Measurements from ENCODE around the gene USP26. TPM values are rescaled to one million over a fixed set of nuclear protein-coding genes. Genes with fewer than 3 reads are reported as not detected.
"Not testable (repeated sequence)": the region's sequence is repeated elsewhere in the genome, so short reads cannot be mapped to it uniquely, and the experiment has no call there.

Gene USP26
- total RNA-seq, 1 donor = not detected

DNA sequence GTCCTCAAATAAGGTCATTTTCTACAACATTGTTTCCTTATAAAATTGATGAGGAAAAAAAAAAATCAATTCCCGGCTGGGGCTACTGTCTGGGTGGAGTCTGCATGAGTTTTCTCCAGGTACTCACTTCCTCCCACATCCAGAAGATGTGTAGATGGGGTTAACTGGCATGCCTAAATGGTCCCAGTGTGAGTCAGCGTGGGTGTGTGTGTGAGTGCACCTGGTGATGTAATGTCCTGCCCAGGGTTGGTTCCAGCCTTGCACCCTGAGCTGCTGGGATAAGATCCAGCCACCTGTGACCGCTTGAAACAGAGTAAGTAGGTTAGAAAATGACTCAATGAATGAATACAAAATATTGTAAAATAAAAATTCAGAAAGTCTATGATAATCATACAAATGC, 11.1 kb downstream of the USP26 start:
- TF ChIP-seq, protein P1, sequence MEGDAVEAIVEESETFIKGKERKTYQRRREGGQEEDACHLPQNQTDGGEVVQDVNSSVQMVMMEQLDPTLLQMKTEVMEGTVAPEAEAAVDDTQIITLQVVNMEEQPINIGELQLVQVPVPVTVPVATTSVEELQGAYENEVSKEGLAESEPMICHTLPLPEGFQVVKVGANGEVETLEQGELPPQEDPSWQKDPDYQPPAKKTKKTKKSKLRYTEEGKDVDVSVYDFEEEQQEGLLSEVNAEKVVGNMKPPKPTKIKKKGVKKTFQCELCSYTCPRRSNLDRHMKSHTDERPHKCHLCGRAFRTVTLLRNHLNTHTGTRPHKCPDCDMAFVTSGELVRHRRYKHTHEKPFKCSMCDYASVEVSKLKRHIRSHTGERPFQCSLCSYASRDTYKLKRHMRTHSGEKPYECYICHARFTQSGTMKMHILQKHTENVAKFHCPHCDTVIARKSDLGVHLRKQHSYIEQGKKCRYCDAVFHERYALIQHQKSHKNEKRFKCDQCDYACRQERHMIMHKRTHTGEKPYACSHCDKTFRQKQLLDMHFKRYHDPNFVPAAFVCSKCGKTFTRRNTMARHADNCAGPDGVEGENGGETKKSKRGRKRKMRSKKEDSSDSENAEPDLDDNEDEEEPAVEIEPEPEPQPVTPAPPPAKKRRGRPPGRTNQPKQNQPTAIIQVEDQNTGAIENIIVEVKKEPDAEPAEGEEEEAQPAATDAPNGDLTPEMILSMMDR (IDR thresholded peaks at IDR 0.05; ENCODE audit: insufficient read depth, low read length) = no peak
- no peak for DNase-seq (ENCODE audit: low read depth)

DNA sequence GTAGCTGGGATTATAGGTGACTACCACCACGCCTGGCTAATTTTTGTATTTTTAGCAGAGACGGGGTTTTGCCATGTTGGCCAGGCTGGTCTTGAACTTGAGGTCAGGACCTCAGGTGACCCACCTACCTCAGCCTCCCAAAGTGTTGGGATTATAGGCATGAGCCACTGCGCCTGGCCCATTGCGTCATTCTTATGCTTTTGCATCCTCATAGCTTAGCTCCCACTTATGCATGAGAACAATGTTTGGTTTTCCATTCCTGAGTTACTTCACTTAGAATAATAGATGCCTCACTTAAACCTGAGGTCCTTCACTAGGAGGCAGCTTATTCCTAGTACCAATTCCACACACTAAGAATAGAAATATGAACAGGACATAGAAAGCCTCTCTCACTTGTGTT, 11.9 kb downstream of the USP26 start:
- H3K4me3 ChIP-seq (ENCODE audit: low read depth, low read length); DNase-seq (ENCODE audit: low read depth): not testable (repeated sequence)

More for the DNA sequence above, 11.1 kb downstream of the USP26 start:
- no peak overlapping the region for H3K4me3 ChIP-seq (ENCODE audit: low read depth, low read length)

DNA sequence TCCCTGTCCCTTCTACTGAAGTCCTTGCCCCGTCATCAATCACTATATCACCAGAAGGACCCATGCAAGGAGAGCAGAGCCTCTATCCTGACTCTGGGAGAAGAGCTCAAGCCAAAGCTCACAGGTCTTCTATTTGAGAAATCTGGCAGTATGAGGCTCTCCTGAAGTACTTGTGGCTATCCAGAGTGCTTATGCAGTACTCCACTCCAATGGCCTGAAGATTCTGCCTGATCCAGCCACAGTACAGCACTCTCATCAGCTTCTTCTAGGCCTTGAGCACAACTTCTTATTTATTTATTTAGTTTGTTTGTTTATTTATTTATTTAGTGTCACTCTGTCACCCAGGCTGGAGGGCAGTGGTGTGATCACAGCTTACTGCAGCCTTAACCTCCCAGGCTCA, 13.0 kb downstream of the USP26 start:
- no peak overlapping the region for H3K4me3 ChIP-seq (ENCODE audit: low read depth, low read length)
- DNase-seq (ENCODE audit: low read depth) = no peak
- TF ChIP-seq, protein P1 (IDR thresholded peaks at IDR 0.05; ENCODE audit: insufficient read depth, low read length) = no peak

DNA sequence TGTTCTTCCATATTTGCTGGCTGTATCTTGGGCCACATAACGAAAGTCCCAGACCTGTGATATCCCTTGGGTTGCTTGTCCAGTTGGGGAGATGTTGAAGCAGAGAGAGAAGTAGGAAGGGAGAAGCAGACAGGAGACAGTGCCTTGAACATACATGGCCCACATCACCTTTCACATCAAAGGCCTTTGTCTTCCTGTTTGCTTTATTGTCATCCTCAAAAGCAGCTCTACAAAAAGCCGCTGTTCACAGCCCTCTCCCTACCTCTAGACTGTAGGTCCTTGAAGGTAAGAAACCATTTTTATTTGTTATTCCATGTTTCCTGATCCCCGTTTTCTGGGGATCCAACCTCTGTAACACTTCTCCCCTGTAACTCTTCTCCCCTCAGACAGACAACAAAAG, 14.9 kb downstream of the USP26 start:
- DNase-seq (ENCODE audit: low read depth) = no peak
- H3K4me3 ChIP-seq (ENCODE audit: low read depth, low read length) = no peak overlapping the region
- TF ChIP-seq, protein P1 (IDR thresholded peaks at IDR 0.05; ENCODE audit: insufficient read depth, low read length) = no peak

DNA sequence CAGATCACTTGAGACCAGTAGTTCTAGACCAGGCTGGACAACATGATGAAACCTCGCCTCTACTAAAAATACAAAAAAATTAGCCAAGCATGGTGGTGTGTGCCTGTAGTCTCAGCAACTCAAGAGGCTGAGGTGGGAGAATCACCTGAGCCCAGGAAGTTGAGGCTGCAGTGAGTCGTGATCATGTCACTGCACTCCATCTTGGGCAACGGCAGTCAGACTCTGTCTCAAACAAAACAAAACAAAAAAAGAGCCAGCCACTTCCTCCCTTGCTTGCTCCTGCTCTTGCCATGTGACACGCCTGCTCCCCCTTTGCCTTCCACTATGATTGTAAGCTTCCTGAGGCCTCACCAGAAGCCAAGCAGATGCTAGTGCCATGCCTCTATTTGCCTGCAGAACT, 19.1 kb downstream of the USP26 start:
- not testable (repeated sequence) for DNase-seq (ENCODE audit: low read depth); H3K4me3 ChIP-seq (ENCODE audit: low read depth, low read length)

DNA sequence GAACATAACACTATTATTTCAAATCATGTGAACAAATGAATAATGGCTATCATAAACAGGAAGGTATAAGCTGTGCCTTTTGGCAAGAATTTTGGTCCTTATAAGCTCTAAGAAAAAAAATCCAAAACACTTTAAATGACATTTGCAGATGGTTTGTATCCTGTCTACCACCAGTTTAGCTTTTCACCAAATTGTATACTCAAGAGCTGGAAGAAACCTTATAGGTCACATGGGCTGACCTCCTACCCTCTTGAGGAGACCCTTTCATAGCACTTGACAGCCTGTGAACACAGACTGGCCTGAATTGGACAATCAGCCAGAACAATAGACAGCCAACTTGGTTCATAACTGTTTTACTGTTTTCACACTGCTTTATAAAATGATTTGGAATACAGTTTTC, 24.3 kb downstream of the USP26 start:
- DNase-seq (ENCODE audit: low read depth) = no peak
- no peak overlapping the region for H3K4me3 ChIP-seq (ENCODE audit: low read depth, low read length)
- TF ChIP-seq, protein P1 (IDR thresholded peaks at IDR 0.05; ENCODE audit: insufficient read depth, low read length) = no peak

DNA sequence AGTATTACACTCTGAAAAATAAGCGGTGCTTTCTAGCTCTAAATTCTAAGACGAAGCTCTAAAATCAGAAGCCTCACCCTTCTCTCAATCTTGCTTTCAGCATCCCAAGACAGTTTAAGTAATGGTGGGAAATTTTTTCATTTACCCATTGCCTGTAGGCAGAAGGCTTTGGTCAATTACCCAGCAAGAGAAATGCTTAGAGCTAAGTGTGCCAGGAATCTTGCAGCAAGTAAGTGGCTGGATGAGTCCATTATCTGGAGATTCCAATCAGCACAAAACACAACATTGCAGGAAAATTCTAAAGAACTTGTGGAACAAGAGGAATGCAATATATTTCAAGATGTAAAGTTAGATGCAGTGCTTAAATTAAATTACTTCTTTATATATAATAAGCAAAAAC, 28.4 kb downstream of the USP26 start:
- H3K4me3 ChIP-seq (ENCODE audit: low read depth, low read length) = no peak overlapping the region
- no peak for DNase-seq (ENCODE audit: low read depth)
- TF ChIP-seq, protein P1 (IDR thresholded peaks at IDR 0.05; ENCODE audit: insufficient read depth, low read length) = no peak

DNA sequence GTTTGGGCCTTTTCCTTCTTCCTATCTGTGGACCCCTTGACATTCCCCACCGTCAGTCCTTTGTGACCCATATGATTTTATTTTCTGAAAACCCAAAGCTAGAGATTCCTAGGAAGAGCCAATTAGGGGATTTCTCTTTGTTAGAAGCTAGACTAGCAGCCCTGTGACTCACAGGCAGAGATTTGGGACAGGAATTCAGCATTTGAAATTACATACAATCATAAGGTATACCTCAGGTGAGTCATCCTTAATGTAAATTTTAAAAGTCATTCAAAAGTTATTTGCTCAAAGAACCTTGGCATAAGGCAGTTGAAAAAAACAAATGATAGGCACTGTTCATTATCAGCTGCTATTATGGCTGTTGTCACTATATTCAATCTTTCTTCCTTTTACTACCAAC, 40.6 kb downstream of the USP26 start:
- H3K4me3 ChIP-seq (ENCODE audit: low read depth, low read length) = no peak overlapping the region
- no peak for DNase-seq (ENCODE audit: low read depth)
- TF ChIP-seq, protein P1 (IDR thresholded peaks at IDR 0.05; ENCODE audit: insufficient read depth, low read length) = no peak

Data from fibroblast of the aortic adventitia (primary cell).